GM18526 (cell line): ENCODE data around the gene TBXA2R.

Source experiments
- POLR2A ChIP-seq: IDR thresholded peaks from 3 replicates; pipeline ENCODE4 v1.6.1; 2011; ENCODE audit not compliant: insufficient read length; ENCODE audit errors: extremely low read depth

TBXA2R gene

DNA sequence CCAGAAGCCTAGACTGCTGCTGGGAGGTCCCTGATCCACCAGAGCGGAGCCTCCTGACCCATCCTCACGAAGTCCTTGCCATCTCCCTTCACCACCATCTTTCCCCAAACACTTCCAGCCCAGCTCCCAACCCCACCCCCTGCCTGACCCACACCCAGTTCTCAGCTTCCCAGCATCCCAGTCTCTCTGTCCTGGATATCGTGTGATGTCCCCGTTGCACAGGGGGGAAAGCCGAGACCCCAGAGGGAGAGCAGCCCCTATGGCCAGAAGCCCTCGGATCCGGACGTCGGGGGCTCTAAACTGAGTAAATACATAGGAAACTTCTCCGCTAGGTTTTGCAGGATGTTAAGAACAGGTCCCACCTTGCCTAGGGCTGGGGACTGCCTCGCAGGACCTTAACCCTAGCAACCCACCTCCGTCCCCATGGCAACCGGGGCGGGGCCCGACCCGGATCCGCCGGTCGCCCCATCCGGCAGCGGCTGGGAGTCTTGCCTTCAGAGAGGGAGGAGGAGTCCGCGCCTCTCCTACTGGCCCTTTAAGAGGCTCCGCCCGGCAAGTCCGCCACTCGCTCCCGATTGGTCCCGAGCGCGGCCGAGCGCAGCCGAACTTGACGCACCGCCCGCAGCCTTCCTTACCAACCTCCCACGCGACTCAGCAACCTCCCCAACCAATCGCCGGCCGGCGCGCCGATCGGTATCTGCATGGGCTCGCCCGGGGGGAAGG, 34.4 kb downstream of the TBXA2R start:
- TF ChIP-seq POLR2A = no peak

- TF ChIP-seq POLR2A = no peak
These were observed 36.1 kb downstream of the TBXA2R start for GRCh38 chr19:3570606-3571011.

DNA sequence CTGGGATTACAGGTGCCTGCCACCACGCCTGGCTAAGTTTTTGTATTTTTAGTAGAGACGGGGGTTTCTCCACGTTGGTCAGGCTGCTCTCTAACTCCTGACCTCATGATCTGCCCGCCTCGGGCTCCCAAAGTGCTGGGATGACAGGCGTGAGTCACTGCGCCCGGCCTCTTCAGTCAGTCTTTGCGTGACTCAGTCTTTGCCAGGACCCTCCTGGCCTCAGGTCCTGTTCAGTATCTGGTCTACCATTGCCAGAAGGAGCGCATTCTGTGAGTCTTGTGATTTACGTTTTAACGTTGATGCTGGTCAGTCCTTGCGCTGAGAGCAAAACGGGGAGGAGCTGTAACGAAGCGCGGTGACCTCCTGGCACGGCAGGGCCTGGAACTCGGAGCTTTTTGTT, 41.5 kb downstream of the TBXA2R start:
- no peak for TF ChIP-seq POLR2A

GRCh38 chr19:3563709-3564524, 42.8 kb downstream of the TBXA2R start:
- TF ChIP-seq POLR2A = no peak

DNA sequence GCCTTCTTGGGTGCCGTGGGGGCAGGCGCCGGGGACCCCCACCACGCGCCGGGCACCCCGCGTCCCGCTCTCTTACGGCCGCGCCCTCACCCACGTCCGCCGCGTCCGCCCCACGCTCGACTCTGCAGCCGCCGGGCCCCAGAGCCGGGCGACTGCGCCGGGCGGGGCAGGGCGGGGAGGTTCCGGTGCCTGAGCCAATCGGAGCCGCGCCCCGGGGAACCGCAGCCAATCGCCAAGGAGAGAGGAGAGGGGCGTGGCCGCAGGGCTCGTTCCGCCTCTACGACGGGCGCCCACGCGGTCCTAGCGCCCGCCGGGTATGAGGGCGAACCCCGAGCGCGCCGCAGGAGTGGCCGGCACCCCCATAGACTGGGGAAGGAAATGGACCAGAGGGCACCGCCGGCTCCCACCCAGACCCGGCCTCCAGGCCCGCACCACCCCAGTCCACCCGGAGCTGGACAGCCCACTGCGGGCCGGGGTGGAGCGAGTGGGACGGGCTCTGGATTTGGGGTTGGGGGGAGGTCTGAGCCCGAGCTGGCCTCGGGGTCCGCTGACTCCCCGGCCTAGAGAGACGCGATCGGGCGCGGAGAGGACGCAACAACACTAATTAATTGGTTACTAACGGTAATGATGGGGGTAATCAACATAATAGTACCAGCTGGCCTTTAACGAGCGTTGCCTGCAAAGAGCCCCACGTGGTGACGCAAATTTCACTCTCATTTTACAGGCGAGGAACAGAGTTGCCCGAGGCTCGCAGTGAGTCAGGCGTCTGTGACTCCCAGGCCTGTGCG, 49.0 kb downstream of the TBXA2R start, which contains the start of gene MFSD12:
Gene MFSD12, minus strand, starts transcription at position 126 of the 788 bp plus-strand sequence. CDS start 183 bp downstream, outside the sequence.
- TF ChIP-seq POLR2A = peak; percentile 81

DNA sequence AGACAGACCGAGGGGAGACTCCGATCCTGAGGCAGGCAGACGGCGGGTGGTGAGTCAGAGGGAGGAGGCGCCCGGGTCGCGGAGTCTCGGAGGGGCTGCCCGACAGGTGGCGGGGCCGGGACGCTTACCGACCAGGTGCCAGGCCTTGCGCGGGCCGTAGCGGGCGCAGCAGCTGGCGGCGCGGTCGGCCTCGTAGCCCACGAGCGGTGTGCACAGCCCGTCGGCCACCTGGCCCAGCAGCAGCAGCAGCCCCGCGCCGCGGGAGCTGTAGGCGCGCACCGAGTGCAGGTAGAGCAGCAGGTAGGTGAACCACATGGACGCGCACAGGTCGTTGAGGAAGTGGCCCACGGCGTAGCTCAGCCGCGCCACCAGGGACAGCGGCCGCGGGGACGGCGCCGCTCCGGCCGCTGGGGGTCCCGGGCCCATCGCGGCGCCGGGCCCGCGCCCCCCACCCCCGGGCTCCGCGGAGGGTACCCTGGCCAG, 49.7 kb downstream of the TBXA2R start:
- TF ChIP-seq POLR2A = no peak

GRCh38 chr19:3556423-3556977, 50.2 kb downstream of the TBXA2R start:
- no peak for TF ChIP-seq POLR2A

GRCh38 chr19:3555653-3556422, 50.8 kb downstream of the TBXA2R start:
- TF ChIP-seq POLR2A = no peak

DNA sequence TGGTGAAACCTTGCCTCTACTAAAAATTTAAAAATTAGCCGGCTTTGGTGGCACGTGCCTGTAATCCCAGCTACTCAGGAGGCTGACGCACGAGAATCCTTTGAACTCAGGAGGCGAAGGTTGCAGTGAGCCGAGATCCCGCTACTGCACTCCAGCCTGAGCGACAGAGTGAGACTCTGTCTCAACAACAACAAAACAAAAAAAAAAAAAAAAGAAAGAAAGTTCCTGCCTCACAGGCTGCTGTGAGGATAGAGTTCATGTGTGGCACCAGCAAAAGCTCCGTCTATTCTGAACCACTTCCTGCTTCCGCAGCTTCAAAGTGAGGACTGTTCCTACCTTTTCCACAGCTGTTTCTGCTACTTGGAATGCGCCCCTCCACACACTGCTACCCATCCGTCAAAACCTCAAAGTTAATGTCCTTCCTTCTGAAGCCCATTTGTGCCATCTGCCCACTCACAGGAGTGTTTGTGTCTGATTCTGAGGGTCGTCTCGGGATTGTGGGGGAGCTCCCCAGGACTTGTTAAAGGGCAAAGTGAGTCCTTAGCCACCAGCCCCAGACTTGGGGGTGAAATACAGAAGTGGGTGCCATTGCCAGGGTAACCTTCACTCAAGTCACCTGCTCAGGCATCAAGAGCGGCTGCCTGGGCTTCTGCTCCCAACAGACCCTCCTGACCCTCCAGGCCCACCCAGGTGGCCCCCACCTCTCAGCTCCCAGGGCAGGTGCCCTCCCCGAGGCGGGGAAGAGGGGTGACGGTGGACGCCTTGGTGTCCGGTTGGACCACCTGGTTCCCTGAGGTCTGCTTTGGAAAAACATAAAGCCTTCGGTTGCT, 52.2 kb downstream of the TBXA2R start:
- no peak for TF ChIP-seq POLR2A

GRCh38 chr19:3551792-3552095, 54.9 kb downstream of the TBXA2R start:
- TF ChIP-seq POLR2A = no peak

GRCh38 chr19:3550947-3551791, 55.5 kb downstream of the TBXA2R start:
- TF ChIP-seq POLR2A = no peak

DNA sequence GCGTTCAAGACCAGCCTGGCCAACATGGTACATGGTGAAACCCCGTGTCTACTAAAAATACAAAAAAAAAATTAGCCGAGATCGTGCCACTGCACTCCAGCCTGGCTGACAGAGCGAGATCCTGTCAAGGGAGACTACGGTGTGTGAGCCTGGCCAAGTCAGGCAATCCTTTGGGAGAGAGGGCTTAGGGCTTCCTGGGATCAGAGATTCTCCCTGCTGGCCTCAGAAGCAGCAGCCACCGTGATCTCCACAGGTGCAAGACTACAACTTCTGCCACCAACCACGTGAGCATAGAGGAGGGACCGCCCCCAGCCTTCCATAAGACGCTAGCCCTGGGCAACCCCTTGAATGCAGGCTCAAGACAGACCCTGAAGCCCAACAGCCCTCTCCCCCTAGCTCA, 56.9 kb downstream of the TBXA2R start:
- TF ChIP-seq POLR2A = no peak

DNA sequence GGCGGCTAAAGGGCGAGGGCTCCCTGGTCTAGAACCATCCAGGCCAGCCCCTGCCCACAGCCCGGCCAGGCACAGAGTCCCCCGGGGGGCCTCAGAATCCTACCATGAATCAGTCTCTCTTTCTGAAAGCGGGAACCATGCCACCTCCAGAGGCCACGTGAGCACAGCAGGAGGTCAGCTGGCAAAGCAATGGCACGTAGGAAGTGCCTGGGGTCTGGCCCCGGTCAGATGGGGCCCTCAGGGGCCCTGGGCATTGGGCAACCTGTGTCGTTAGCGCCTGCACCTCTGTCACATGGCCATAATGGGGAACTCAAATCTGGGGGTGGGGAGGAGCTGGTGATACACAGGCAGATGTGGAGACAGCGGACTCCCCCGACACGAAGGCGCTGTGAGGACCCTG, 58.1 kb downstream of the TBXA2R start:
- TF ChIP-seq POLR2A = no peak
